Activated naive CD4-positive, alpha-beta T cell treated with anti-CD3 and anti-CD28 coated beads, Interleukin-2, amount 50 U/mL, for 16 hours (primary cell): ENCODE measurements around the gene TUBB3.

Source experiments
- DNase-seq: peaks from one replicate; pipeline ENCODE4 v3.0.0-alpha.2; 2020

Gene TUBB3

DNA sequence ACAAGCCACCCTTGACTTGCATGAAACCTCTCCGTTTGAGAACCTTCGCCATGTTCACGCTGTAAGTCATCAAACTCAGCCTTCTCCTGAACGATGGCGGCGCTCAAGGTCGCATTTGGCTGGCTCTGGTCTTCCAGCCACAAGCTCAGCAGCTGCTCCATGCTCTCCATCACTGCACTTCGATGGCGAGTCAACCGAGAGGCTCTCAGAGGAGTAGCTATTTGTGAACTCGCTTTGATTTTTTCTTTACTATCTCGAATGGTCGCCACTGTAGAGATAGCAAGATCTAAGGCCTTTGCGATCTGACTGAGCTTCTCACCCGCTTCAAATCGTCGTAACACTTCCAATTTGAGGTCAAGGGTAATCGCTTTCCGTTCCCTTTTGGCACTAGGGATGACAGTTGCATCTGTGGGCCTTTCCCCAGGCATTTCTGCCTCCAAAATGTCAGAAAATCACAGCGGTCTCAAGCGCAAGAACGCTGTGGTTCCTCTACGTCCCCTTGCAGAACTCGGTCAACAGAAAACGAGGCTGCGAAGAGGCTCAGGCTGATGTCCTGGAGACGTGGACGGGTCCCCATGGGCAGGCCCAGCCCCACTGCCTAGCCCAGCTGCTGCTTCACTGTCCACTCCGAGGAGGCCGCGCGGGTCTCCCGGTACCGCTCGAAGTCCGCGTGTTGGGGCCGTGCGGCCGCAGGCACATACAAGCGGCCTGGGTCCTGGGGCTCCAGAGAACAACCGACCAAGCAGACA lies 48.5 kb downstream of the TUBB3 start:
- no peak for DNase-seq

DNA sequence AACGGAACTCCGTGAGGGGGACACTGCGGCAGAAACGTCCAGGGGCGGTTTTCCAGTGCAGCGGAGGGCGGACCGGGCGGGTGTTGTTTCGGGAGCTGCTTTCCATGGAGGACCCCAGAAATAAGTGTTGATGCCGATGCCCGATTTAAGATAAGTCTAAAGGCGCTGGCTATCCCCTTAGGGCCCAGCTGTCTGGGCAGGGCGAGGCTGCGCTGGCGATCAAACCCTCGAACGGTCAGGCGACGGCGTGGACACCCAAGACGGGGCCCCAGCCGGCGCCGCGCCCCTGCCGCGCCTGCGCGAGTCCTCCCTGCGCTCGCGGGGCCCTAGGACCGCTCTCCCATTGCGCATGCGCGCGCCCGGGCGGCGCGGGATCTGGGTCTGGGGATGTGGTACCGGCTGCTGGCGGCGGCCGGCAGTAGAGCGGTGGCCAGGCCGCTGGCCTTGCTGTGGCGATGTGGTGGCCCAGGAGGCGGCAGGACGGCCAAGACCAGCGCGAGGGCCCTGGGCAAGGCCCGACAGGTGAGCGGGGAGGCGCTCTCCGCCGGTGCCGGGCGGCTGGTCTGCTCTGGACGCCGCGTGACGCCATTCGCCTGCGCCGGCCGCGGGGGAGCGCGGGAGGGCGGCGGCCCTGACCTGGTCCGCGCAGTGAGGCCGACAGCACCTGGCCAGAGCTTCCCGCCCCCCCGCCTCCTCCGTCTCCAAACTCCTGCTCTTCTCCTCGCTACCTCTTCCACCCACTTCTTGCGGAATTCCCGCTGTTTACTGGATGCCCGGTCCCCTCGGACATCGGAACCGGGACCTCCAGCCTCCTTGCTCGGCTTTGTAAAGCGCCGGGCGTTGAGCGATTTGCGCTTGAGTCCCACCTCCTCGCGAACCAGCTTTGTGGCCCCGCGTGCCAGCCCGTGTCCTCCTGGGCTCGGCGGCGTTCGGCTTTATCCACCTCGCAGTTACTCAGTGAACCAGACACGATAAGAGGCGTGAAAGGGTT lies 49.4 kb downstream of the TUBB3 start:
- DNase-seq, result peak; percentile 90

DNA sequence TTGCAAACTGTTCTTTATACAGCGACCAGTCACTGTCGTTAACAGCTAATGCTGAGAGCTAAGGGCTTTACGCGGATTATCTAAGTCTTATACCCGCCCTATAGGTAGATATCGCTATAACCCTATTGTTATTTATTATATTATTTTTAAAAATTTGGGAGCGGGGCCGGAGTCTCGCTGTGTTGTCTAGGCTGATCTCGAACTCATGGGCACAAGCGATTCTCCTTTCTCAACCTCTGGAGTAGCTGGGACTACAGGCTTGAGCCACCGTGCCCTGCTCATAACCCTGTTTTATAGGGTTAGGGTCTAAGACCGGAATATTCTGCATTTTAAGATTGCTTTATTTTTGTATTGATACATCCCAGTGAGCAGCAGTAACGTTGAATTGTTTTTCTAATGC lies 50.1 kb downstream of the TUBB3 start:
- DNase-seq, result no peak

DNA sequence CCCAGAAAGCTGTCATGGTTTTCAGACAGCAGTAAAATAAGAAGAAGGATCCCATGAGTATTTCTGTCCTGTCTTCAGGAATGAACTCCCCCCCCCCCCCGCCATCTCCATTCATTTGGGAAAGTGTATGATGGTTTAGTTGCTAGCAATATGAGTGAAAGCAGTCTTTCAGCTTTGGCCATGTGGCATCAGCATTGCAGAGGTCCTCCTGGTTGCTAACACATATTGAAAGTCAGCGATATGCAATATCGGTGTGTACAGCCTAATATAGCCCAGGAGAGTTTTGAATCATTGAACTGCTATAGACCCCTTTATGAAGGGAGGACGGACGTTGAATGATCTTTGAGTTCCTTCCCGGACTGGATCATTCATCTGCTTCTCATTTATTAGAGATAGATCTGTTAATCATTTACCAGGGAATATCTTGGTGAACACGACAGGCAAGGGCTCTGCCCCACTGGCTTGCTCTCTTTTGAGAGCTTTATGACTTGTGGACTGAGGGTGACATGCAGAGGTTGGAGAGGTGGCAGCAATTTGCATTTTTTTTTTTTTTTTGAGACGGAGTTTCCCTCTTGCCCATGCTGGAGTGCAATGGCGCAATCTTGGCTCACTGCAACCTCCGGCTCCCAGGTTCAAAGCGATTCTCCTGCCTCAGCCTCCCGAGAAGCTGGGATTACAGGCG lies 50.7 kb downstream of the TUBB3 start:
- DNase-seq, result no peak

DNA sequence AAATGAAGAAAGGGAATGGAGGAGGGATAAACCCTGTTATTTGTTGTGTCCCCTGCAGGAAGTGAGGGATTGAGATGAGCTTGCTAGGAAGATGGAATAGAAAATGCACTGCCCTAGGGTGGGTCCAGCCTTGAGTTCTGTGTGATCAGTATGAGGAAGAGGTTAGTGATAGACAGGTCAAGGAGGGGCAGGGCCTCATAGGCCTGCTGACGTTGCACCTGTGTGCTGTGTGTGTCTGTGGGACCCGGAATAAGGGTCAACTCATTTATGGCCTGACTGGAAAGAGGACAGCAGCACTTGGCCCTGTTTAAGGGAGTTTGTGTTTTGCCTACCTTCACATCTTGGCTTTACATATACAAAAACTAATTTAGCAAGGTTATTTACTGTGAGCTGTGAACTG lies 51.7 kb downstream of the TUBB3 start:
- no peak for DNase-seq

DNA sequence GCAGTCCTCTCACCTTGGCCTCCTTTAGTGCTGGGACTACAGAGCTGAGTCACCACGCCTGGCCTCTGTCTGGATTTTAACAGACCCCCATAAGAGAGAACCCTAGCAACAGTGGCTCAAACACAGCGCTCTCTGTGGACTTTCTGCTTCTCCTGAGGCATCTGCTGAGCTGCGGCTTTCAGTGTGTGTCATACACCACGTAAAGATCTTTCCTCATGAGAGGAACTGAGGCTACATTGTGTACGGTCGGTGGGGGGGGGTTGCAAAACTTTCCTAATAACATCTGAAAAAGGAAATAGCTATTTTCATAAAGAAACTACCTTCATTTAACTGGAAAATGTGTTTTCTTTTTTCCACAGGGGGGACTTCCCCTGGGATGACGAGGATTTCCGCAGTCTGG lies 58.3 kb downstream of the TUBB3 start:
- no peak for DNase-seq

DNA sequence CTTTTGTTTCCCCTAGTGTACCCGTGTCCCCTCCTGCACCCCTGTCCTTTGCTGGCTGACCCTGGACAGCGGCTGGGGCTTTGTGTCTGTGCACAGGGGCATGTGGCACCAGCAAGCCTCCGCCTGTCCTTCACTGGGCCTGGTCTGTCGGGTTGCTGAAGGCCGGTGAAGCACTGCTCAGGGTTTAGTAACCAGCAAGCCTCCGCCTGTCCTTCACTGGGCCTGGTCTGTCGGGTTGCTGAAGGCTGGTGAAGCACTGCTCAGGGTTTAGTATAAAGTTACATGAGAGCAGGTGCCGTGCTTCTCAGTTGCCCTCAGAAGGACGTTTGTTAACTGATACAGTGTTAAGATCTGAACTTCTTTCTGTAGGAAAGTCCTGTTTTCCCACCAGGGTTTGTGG lies 59.2 kb downstream of the TUBB3 start:
- DNase-seq, result no peak

DNA sequence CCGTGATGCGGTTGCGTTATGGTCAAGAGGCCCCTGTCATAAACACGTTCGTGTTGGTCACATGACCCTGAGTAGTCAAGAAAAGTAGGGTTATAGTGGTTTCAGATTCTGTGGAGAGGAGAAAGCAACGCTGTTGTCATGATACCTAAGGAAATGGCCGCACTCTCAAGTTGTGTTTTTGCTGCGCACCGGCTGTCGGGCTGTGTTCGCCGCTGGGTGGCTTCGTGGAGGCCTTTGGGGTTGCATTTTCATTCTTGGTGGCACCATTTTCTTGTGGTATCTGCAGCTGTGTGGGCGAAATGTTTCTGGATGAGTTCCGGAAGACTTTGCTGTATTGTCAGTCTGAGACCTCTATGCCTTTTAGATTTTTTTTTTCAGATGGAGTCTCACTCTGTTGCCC lies 60.4 kb downstream of the TUBB3 start:
- no peak for DNase-seq

DNA sequence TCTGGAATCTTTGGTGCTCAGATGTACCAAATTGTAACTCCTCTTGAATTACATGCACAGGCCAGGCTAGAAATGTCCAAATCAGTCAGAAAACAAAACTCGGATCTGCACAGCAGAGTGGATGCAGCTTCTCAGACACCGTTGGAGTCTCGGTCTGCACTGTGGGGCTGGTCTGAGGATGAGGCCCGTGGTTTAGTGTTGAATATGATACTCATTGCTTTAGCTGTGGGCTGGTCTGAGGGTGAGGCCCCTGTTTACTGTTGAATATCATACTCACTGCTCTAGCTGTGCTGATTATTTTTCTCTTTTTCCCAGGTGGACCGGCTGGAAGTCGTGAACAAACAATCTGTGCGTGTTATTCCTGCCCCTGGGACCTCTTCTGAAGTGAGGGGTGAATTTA lies 61.1 kb downstream of the TUBB3 start:
- DNase-seq, result no peak

DNA sequence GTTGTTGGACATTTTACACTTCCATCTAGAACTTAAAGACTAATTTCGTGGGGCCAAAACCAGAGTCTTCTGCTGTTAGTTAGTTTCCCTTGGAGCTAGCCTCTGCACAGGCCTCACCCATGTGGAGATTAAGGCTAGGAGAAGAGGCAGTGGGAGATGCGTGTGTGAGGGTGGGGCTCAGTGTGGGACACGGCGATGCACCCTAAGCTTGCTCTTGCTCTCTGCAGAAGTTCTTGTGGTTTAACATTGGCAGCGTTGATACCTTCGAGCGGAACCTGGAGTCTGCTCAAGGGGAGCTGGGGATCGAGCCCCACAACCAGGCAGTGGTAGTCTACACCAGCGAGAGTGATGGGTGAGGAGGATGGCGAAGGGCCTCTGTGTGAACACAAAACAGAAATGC lies 62.1 kb downstream of the TUBB3 start:
- no peak for DNase-seq
